ENCODE results near the gene EZR. TPM values are rescaled to one million over a fixed set of nuclear protein-coding genes. Genes with fewer than 3 reads are reported as not detected.

EZR gene
- total and polyA plus RNA-seq, 9 of the 15 experiments (the other 6 are each of a cell fraction or from before 2014, with no cell fraction given), result 36.5 to 162 (median 104) TPM

GRCh38 chr6:158717341-158718330 lies 101.5 kb downstream of the EZR start:
- POLR2A ChIA-PET, result interaction anchor here (0.6 to 1.4 kb wide), 5 partner anchors 8 to 68 kb away, joined by 3 to 6 read pairs (median 3); no protein-coding TSS in a partner anchor
- no peak overlapping the region for H3K27ac ChIP-seq (ENCODE audit: extremely low read depth, low read depth, low read length)
- no peaks in the 10 kb centered on the region for H3K9me3 ChIP-seq (replicated peaks; ENCODE audit: control insufficient read depth, insufficient read depth, low read depth, low read length)
- 0 out of 2 replicates have a peak, but pooled peaks cover 3% of the 10 kb centered on the region for H4K20me1 ChIP-seq (replicated peaks; ENCODE audit: control insufficient read depth, insufficient read depth, low read length)
- H3K79me2 ChIP-seq (ENCODE audit: control insufficient read depth, insufficient read depth, low read length), result no peaks in the 10 kb centered on the region
- BruUV-seq (replicated peaks), result no TSS peak
- in situ Hi-C loops (cut with MboI) (loop anchor here (25.0 kb wide), 1 partner anchor 270 kb away; no protein-coding TSS in a partner anchor), intact Hi-C loops (cut with micrococcal nuclease) (loop anchor here (1.0 to 2.0 kb wide), 3 partner anchors 45 to 255 kb away; no protein-coding TSS in a partner anchor)
- H2AFZ ChIP-seq (ENCODE audit: low read depth, low read length), result peak overlapping the region; percentile 76
- DNase-seq (ENCODE audit: extremely low read depth in 1 of 4, low spot score in 3 of 4) (no peak), FAIRE-seq (no peak), ATAC-seq (no peak)
- peaks cover 6 to 13% of the 10 kb centered on the region in 2 experiments; a peak in 4 of 5 replicates for H3K4me1 ChIP-seq (replicated peaks in 1 of 2; ENCODE audit: control insufficient read depth in 2 of 2, insufficient read depth in 2 of 2, low read length in 2 of 2)
- no peak overlapping the region for H3K4me2 ChIP-seq (ENCODE audit: insufficient read depth, low read length)
- no peaks in the 10 kb centered on the region for H3K36me3 ChIP-seq (ENCODE audit: control insufficient read depth, insufficient read depth, low read length)
- H3K4me3 ChIP-seq, result no peak overlapping the region
- 32% methylated on average over 16 of the region's 16 CpGs for WGBS (ENCODE audit: insufficient coverage, low coverage, missing lambda C conversion rate)
- H3K9me1 ChIP-seq (ENCODE audit: control insufficient read depth, insufficient read depth, low read length), result no peaks in the 10 kb centered on the region
- H3K9ac ChIP-seq (ENCODE audit: insufficient read depth in 1 of 2, low read depth in 2 of 2, low read length in 2 of 2), result peak overlapping the region in 1 of 2 experiments; percentile 18; a peak in 1 of 4 replicates
- TF ChIP-seq, protein P1, sequence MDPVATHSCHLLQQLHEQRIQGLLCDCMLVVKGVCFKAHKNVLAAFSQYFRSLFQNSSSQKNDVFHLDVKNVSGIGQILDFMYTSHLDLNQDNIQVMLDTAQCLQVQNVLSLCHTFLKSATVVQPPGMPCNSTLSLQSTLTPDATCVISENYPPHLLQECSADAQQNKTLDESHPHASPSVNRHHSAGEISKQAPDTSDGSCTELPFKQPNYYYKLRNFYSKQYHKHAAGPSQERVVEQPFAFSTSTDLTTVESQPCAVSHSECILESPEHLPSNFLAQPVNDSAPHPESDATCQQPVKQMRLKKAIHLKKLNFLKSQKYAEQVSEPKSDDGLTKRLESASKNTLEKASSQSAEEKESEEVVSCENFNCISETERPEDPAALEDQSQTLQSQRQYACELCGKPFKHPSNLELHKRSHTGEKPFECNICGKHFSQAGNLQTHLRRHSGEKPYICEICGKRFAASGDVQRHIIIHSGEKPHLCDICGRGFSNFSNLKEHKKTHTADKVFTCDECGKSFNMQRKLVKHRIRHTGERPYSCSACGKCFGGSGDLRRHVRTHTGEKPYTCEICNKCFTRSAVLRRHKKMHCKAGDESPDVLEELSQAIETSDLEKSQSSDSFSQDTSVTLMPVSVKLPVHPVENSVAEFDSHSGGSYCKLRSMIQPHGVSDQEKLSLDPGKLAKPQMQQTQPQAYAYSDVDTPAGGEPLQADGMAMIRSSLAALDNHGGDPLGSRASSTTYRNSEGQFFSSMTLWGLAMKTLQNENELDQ (CRISPR knock-in tag; IDR thresholded peaks at IDR 0.05; ENCODE audit: borderline replicate concordance), result no peak
- TF ChIP-seq JUND (IDR thresholded peaks at IDR 0.05; ENCODE audit: borderline replicate concordance, low read depth, low read length) (no peak), JUND (tag; IDR thresholded peaks at IDR 0.05; ENCODE audit: borderline replicate concordance, low read depth, low read length) (no peak), GATA2 (CRISPR knock-in tag; IDR thresholded peaks at IDR 0.05) (no peak), ILK (tag; IDR thresholded peaks at IDR 0.05; ENCODE audit: borderline replicate concordance, low read depth) (no peak), RNF219 (CRISPR knock-in tag; IDR thresholded peaks at IDR 0.05) (no peak), NFE2 (IDR thresholded peaks at IDR 0.05; ENCODE audit: low read depth) (no peak), TAL1 (IDR thresholded peaks at IDR 0.05) (no peak), ZNF140 (CRISPR knock-in tag; IDR thresholded peaks at IDR 0.05) (no peak), ZNF444 (CRISPR knock-in tag; IDR thresholded peaks at IDR 0.05) (no peak)
- CTCF ChIA-PET (ENCODE audit: low intra/inter-chr PET ratio), result interaction anchor here (1.4 kb wide), 2 partner anchors 76 to 255 kb away, joined by 3 to 7 read pairs; no protein-coding TSS in a partner anchor
- H3K27me3 ChIP-seq (ENCODE audit: control insufficient read depth in 2 of 2, insufficient read depth in 2 of 2, low read length in 2 of 2), result peaks cover 3 to 16% of the 10 kb centered on the region in 2 experiments; a peak in 3 of 5 replicates
